GM21786 (cell line): ENCODE data around the gene MAGEB10.
"Not testable (repeated sequence)": the region's sequence is repeated elsewhere in the genome, so short reads cannot be mapped to it uniquely, and the experiment has no call there.

Source experiments
- ATAC-seq: cut with Tn5 transposase; IDR thresholded peaks from one replicate; pipeline ENCODE4 v1.9.1; 2021; ENCODE audit not compliant: unreplicated experiment

MAGEB10 gene, protein sequence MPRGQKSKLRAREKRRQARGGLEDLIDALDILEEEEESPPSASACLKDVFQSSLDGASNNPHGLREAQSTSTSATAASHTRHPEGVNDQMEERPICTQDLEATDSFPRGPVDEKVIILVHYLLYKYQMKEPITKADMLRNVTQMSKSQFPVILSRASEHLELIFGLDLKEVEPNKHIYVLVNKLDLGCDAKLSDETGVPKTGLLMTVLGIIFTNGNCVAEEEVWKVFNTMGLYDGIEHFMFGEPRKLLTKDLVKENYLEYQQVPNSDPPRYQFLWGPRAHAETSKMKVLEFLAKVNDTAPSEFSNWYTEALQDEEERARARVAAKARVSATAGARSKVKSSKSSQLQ

DNA sequence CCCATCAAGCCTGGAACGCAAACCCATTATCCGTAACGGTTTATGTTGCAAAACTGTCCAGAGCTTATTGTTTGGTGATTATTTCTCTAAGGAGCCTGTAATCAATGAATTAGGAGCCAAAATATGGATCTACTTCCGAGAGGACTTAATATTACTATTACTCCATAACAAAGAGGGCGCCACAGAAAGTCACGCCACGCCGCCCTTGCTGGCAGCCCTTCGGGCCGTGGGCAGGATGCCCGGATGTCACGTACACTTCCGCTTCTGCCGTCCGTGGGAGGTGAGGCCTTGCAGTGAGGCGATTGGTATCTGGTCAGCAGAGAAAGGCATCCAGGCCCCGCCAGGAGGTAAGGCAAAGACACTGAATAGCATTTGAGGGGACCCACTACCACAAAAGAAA, at the start of gene MAGEB10:
TSS of gene MAGEB10 (plus strand) at position 301 of the 400 bp plus-strand sequence. CDS start 13,317 bp downstream, outside the sequence.
- ATAC-seq, result no peak

DNA sequence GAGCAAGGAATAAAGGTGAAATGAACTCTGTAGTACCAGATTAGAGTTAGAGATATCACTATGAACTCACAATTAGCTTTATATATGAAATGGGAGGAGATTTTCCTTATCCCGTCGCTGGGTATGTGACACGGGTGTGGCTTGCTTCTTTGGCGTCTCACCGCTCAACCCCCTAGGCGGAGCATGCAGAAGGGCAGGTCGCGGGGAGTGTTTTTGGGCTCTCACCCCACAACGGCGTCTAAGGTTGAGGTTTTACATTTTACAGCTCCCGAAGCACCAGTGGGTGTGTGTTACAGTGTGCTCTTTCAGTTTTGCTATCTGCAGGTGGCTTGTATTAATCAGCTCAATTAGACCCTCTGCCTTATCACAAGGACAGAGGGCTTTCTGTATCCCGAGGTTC, 42.1 kb upstream of the MAGEB10 start:
- ATAC-seq, result no peak

DNA sequence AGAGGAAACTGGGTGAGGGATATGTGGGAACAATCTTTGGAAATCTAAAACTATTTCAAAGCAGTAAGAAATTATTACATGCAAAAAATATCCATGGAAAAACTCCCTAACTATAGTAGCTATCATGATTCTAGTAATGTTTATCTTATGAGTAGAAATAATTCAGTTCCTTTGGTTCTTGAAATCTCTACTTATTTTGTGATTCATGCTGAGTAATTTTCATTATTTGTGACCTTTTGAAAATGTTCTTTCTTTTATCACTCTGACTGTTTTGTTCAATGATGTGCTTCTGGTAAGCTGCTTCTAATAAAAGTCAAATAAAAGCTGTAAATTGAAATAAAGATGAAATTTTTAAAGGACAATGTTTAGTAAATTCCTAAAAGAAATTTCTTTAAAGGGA, 40.4 kb upstream of the MAGEB10 start:
- no peak for ATAC-seq

DNA sequence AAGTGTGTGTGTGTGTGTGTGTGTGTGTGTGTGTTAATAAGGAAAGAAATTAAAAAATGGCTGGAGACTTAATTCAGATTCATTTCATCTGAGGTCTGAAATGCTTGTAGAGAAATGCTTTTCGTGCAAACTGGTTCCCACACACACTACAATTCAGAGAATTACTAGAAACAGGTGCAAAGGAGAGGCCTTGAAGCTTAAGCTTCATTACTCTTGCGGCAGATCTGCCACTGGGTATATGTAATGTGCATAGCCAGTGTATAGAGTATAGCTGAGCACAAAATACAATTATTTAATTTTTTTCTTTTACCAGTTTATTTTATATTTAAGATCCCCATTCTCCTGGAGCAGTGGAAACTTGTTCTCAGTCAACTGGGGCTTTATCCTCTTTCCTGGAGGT, 31.8 kb upstream of the MAGEB10 start:
- no peak for ATAC-seq

DNA sequence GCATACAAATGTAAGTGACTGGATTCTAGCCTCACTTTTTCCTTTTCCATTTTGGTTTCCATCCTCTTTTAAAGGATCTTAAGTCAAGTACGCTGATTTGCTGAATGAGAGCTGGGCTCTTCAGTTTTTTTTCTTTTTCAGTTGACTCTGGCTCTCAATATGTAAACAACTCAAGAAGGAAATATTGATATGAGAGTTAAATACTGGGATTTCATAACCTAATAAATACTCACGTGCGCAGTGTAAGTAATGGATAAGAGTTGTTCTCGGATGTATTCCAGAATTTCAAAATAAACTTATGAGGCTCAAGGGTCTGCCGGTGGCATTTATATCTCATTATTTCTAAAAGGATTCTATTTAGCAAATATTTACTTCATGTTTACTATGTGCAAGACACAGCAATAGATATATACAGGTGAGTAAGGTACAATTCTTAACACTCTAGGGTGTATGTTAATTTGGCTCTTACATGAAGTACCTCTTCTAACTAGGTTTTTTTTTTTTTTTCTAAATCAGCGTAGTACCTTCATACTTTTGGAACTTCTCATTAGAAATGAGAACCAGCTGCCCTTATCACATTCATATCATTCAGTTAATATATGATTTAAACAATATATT, 11.0 kb upstream of the MAGEB10 start:
- ATAC-seq, result no peak

DNA sequence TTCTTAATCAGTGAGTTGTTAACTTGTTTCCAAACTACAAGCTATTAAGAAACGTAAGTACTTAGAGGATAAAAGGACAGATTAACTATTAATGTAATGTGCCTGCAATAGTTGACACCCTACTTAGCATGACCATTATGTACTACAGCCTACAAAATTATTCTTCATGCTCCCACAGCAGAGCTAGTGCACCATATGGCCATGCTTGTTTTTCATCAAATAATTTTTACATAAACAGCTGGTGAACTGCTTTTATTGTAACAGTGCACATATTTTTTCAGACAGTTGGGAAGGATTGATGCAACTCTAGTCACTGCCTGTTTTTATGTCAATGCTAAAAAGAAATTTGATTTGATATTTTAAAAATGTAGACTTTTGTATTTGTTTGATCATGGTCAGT, 10.2 kb upstream of the MAGEB10 start:
- no peak for ATAC-seq

DNA sequence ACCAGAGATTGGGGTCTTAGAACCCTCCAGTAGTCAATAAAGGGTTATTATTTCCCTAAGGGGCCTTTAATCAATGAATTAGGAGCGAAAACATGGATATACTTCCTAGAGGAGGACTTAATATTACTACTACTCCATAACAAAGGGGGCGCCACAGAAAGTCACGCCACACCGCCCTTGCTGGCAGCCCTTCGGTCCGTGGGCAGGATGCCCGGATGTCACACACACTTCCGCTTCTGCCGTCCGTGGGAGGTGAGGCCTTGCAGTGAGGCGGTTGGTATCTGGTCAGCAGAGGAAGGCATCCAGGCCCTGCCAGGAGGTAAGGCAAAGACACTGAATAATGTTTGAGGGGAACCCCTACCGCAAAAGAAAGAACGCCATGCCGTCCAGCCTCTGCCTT, 436 bp downstream of the MAGEB10 start:
- no peak for ATAC-seq

DNA sequence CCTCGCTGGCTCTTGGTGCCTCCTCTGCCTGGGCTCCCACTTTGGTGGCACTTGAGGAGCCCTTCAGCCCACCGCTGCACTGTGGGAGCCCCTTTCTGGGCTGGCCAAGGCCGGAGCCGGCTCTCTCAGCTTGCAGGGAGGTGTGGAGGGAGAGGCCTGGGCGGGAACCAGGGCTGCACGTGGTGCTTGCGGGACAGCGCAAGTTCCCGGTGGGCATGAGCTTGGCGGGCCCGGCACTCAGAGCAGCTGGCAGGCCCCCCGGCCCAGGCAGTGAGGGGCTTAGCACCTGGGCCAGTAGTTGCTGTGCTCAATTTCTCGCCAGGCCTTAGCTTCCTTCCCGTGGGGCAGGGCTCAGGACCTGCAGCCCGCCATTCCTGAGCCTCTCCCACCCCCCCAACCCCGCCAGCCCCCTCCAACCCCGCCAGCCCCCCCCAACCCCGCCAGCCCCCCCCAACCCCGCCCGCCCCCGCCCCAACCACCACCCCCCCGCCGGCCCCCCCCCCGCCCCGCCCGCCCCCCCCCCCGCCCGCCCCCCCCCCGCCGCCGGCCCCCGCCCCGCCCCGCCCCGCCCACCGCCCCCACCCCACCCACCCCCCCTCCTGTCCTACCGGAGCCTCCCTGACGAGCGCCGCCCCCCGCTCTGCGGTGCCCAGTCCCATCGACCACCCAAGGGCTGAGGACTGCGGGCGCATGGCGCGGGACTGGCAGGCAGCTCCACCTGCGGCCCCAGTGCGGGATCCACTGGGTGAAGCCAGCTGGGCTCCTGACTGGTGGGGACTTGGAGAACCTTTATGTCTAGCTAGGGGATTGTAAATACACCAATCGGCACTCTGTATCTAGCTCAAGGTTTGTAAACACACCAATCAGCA, 1.4 kb downstream of the MAGEB10 start:
- not testable (repeated sequence) for ATAC-seq

DNA sequence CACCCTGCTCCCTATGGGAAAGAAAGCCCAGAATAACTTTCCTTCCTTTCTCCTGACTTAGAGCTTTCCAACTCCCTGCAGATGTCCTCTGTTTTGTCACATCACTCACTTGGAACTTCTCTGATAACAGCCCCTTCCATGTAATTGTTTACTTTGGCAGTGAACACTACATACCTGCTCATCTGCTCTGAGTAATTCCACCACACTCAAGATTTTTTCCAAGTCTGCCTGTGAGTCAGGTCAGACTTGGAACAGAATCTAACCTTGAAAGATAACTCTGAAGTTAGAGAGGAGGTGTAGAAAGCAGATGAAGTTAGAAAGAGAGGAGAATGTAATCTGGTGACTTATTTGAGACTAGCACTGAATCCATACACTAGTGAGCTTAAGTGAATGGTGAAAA, 7.4 kb downstream of the MAGEB10 start:
- no peak for ATAC-seq

DNA sequence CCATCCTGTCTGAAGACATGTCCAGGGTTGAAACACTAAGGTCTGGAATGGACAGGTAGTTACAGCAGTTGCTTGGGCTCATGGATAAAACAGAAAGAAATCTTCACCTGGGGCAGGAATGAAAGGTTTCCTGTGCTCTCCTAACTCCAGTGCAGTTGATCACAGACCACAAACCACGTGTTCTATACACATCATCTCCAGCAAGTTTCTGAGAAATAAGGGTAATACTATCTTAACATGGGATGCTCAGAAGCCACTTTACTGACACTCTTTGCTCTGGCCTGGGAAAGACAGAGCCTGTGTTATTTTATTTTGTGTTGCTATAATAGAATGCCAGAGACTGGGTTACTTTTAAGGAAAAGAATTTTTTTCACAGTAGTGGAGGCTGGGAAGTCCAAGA, 16.0 kb downstream of the MAGEB10 start:
- ATAC-seq, result no peak

DNA sequence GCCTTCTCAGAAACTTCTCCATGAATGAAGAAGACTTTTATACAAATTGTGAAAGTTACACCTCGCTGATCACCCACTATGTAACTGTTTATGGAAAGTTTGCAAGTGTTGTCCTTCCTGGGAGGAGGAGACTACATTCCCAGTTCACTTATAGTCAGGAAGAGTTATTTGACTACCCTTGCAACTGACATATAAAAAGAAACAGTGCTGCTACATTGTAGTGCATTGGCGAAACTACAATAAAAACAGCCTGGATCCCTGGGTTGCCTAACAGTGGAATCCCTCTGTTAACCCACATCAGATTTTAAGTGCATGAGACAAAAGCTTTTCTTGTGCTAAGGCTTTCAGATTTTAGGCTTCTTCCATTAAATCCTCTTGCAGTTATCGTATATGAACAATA, 30.4 kb downstream of the MAGEB10 start:
- ATAC-seq, result no peak

DNA sequence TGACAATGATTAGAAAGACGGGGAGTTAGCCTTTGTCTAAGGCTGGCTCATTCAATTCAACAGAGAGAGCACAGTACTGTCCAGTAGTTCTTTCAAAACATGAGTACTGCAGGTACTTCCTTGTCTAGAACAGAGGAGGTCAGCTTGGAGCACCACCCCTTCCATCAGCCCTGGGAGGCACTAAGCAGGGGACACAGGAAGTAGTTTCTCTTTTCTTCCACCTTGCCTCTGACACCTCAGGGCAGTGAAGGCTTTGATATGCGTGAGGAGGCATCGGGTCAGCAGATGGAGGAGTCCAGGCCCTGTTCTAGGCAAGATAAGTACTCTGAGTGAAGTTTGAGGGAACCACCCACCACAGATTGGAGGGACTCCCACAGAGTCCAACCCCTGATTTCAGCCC, 33.1 kb downstream of the MAGEB10 start:
- no peak for ATAC-seq

DNA sequence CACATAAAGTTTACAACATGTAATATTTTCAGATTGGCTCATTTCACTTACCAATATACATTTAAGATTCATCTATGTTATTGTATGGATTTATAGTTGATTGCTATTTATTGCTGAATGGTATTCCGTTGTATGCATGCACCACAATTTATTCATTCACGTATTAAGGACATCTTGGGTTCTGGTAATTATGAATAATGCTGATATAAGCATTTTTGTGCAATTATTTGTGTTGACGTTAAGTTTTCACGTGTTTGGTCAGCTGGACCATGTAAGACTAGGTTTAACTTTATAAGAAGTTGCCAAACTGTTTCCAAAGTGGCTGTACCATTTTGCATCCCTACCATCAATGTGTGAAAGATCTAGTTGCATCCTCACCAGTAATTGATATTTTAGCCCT, 35.1 kb downstream of the MAGEB10 start:
- ATAC-seq, result no peak

DNA sequence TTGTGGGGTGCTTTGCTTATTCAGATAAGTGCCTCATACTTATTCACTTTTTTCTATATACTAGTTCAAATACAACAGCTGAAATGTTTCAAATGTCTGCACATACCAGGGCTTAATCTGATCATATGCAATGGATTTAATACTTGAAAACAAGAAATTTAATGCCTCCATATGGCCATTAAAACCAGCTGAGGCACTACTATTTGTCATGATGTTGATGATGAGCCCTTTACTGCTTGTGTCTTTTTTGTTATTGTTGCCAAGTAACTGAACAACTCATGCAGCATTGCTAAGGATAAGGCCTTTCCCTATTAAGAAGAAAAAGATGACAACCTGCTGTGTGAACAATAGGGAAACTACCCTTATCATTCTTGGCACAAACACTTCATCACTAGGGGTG, 52.5 kb downstream of the MAGEB10 start:
- no peak for ATAC-seq

DNA sequence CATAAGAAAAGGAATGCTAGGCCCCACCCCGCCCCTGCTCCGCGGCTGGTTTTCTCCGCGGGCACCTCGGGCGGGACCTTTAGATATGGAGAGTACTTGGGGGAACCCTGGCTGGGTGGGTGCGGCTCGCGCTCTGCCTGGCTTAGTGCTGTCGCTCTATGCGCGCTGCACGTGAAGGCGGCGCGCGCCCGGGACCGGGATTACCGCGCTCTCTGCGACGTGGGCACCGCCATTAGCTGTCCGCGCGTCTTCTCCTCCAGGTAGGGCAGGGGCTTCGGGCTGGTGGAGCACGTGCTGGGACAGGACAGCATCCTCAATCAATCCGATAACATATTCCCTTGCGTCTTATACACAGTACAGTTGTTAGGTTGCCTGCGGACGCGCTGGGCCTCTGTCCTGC, 56.0 kb downstream of the MAGEB10 start:
- ATAC-seq, result no peak
